A549 (cell line): ENCODE measurements around the gene DPP10. TPM values are rescaled to one million over a fixed set of nuclear protein-coding genes. Genes with fewer than 3 reads are reported as not detected.

Source experiments
- ATAC-seq, 2 experiments: fragments of 200-7000 bp in 1 of 2; fragments of >200 bp in 1 of 2; cut with Nextera tagmentation in 1 of 2; cut with Tn5 transposase in 1 of 2; 3 replicates each; pipeline versions ENCODE4 v1.8.0 to v1.9.1; 2018 to 2020; ENCODE audit warnings: mild to moderate bottlenecking in 1 of 2, moderate library complexity in 1 of 2
- CTCF ChIA-PET: fragments of 300-600 bp; sonication (Branson Sonifier 250); formaldehyde crosslinking; extraction: SDS; loops from one replicate; lab custom pipeline; 2021; ENCODE audit warnings: antibody characterized with exemption, inconsistent platforms; lab: Yijun Ruan, JAX
- POLR2A ChIA-PET: fragments of 350-600 bp; formaldehyde crosslinking; extraction: SDS; loops from one replicate; lab custom pipeline; 2021; ENCODE audit warnings: antibody characterized with exemption, inconsistent platforms; lab: Yijun Ruan, JAX
- DNase-seq, 2 experiments: peaks; one replicate each; pipeline versions ENCODE4 v3.0.0 to v3.0.0-alpha.2; 2011 to 2016; ENCODE audit warnings: low read depth in 1 of 2, low spot score in 1 of 2
- FAIRE-seq: peaks from 2 replicates; lab custom pipeline; 2011; peaks lifted over from hg19 to GRCh38; lab: Jason Lieb, UNC
- H3K27ac ChIP-seq, 2 experiments: fragments of >200 bp; sonication (Bioruptor Twin); formaldehyde crosslinking; 3 replicates each; pipeline ENCODE4 v1.5.1; 2016 to 2017
- H3K4me1 ChIP-seq: fragments of >200 bp; sonication (Bioruptor Twin); formaldehyde crosslinking; 3 replicates; pipeline ENCODE4 v1.6.1; 2016
- H3K4me2 ChIP-seq: fragments of >200 bp; sonication (Bioruptor Twin); formaldehyde crosslinking; 3 replicates; pipeline ENCODE4 v1.6.1; 2016
- H3K4me3 ChIP-seq: fragments of >200 bp; sonication (Bioruptor Twin); formaldehyde crosslinking; 3 replicates; pipeline ENCODE4 v1.5.1; 2016
- H3K9me3 ChIP-seq: fragments of >200 bp; sonication (Bioruptor Twin); formaldehyde crosslinking; 3 replicates; pipeline ENCODE4 v1.6.1; 2016
- ATOH8 ChIP-seq: fragments of 250-450 bp; sonication (Bioruptor Pico); IDR thresholded peaks from 2 replicates; pipeline ENCODE4 v1.5.0; 2020; ENCODE audit warnings: low read depth, mild to moderate bottlenecking, moderate library complexity
- BCL3 ChIP-seq: fragments of >200 bp; sonication (Bioruptor Twin); formaldehyde crosslinking; IDR thresholded peaks from 3 replicates; pipeline ENCODE4 v1.6.1; 2016
- BHLHE40 ChIP-seq: IDR thresholded peaks from 2 replicates; pipeline ENCODE4 v1.6.1; 2012; ENCODE audit warnings: low read depth, low read length, inconsistent platforms
- CBX2 ChIP-seq: fragments of 200-600 bp; sonication (generic); IDR thresholded peaks from 2 replicates; pipeline ENCODE4 v1.6.1; 2016; ENCODE audit warnings: low read depth, mild to moderate bottlenecking, borderline replicate concordance
- CBX8 ChIP-seq: fragments of 200-600 bp; sonication (generic); IDR thresholded peaks from 2 replicates; pipeline ENCODE4 v1.6.1; 2016
- CHD4 ChIP-seq: fragments of 200-600 bp; sonication (generic); IDR thresholded peaks from 2 replicates; pipeline ENCODE4 v1.6.1; 2016; ENCODE audit warnings: antibody characterized with exemption, mild to moderate bottlenecking, borderline replicate concordance
- CTCF ChIP-seq: fragments of >200 bp; sonication (Bioruptor Twin); formaldehyde crosslinking; IDR thresholded peaks from 3 replicates; pipeline ENCODE4 v1.5.1; 2016
- EHMT2 ChIP-seq: fragments of 200-600 bp; sonication (generic); IDR thresholded peaks from 2 replicates; pipeline ENCODE4 v1.6.1; 2016; ENCODE audit warnings: antibody characterized with exemption, low read depth, mild to moderate bottlenecking, moderate library complexity
- ESRRA ChIP-seq: fragments of 150-350 bp; IDR thresholded peaks from 2 replicates; pipeline ENCODE4 v1.6.1; 2014; ENCODE audit warnings: mild to moderate bottlenecking, low read length, borderline replicate concordance
- GATA3 ChIP-seq: IDR thresholded peaks from 2 replicates; pipeline ENCODE4 v1.6.1; 2012; ENCODE audit warnings: borderline replicate concordance
- HDAC2 ChIP-seq: fragments of 200-600 bp; sonication (generic); IDR thresholded peaks from 2 replicates; pipeline ENCODE4 v1.6.1; 2016
- KDM5A ChIP-seq: fragments of 200-600 bp; sonication (generic); IDR thresholded peaks from 2 replicates; pipeline ENCODE4 v1.6.1; 2016; ENCODE audit warnings: antibody characterized with exemption, mild to moderate bottlenecking
- MAFK ChIP-seq: fragments of 450-650 bp; IDR thresholded peaks from 2 replicates; pipeline ENCODE4 v1.6.1; 2014; ENCODE audit not compliant: partially characterized antibody
- MAX ChIP-seq: IDR thresholded peaks from 2 replicates; pipeline ENCODE4 v1.6.1; 2012
- NFE2L2 ChIP-seq: fragments of 150-350 bp; conservative IDR thresholded peaks from 2 replicates; pipeline ENCODE4 v1.6.1; 2014; ENCODE audit warnings: low read length
- PBX3 ChIP-seq: IDR thresholded peaks from 2 replicates; pipeline ENCODE4 v1.6.1; 2012
- PHF8 ChIP-seq: fragments of 200-600 bp; sonication (generic); IDR thresholded peaks from 2 replicates; pipeline ENCODE4 v1.6.1; 2016; ENCODE audit warnings: low read depth, mild to moderate bottlenecking, antibody characterized with exemption, moderate library complexity, borderline replicate concordance
- RAD21 ChIP-seq, 2 experiments: fragments of >200 bp in 1 of 2; sonication (Bioruptor Twin) in 1 of 2; formaldehyde crosslinking in 1 of 2; IDR thresholded peaks in 1 of 2; conservative IDR thresholded peaks in 1 of 2; 2 replicates in 1 of 2; 3 replicates in 1 of 2; pipeline ENCODE4 v1.6.1; 2012 to 2018; ENCODE audit warnings: inconsistent platforms in 1 of 2
- RARB ChIP-seq: fragments of 250-450 bp; sonication (Bioruptor Pico); IDR thresholded peaks from 2 replicates; pipeline ENCODE4 v1.8.0; 2021; ENCODE audit warnings: mild to moderate bottlenecking, moderate library complexity
- RCOR1 ChIP-seq: fragments of 150-350 bp; IDR thresholded peaks from 2 replicates; pipeline ENCODE4 v1.6.1; 2014; ENCODE audit warnings: antibody characterized with exemption, low read length, low read depth
- RNF2 ChIP-seq: fragments of 200-600 bp; sonication (generic); IDR thresholded peaks from 2 replicates; pipeline ENCODE4 v1.6.1; 2016; ENCODE audit warnings: low read depth, mild to moderate bottlenecking, antibody characterized with exemption, moderate library complexity, borderline replicate concordance
- USF2 ChIP-seq: fragments of 450-650 bp; IDR thresholded peaks from 2 replicates; pipeline ENCODE4 v1.6.1; 2014; ENCODE audit warnings: antibody characterized with exemption
- ZC3H11A ChIP-seq: fragments of 450-650 bp; IDR thresholded peaks from 2 replicates; pipeline ENCODE4 v1.6.1; 2014; ENCODE audit warnings: antibody characterized with exemption, mild to moderate bottlenecking
- ZSCAN20 ChIP-seq: fragments of 250-450 bp; sonication (Bioruptor Pico); IDR thresholded peaks from 2 replicates; pipeline ENCODE4 v1.8.0; 2022; ENCODE audit warnings: mild to moderate bottlenecking, moderate library complexity
- WGBS: methylation state at CpG from one replicate; pipeline ENCODE4 v1.1.6; 2017; ENCODE audit errors: missing lambda C conversion rate; 5-methylcytosine and 5-hydroxymethylcytosine counted together
- polyA plus RNA-seq, 4 experiments: library from polyadenylated mRNA; depleted of rRNA in 3 of 4; stranded (reverse); fragments of >200 nt; fragmentation: RNase III in 1 of 4; extraction: RNeasy Plus Mini Kit Qiagen cat#74134 plus additional on column Dnase treatment in 1 of 4; gene quantifications; 2 replicates in 3 of 4; 3 replicates in 1 of 4; pipeline ENCODE4 v1.2.3, GENCODE V29; 2011 to 2017

Gene DPP10
- polyA plus RNA-seq, 2 of the 4 experiments (the other 2 are of a cell fraction), result not detected

- no peak overlapping the region for H3K27ac ChIP-seq
- ChIA-PET POLR2A (no interaction called here), CTCF (no interaction called here)
- no peak for DNase-seq
- FAIRE-seq, result no peak
- no peak overlapping the region for H3K4me3 ChIP-seq
- no peak for TF ChIP-seq NFE2L2
- TF ChIP-seq MAX, result no peak
- no peak for TF ChIP-seq ATOH8 (CRISPR knock-in tag)
- TF ChIP-seq PBX3, result no peak
- no peak for TF ChIP-seq BHLHE40
- TF ChIP-seq HDAC2, result no peak
- TF ChIP-seq ZC3H11A, result no peak
- TF ChIP-seq KDM5A, result no peak
- TF ChIP-seq CBX8, result no peak
- H3K9me3 ChIP-seq, result no peaks in the 10 kb centered on the region; the same call in 2 of the 3 replicates
- WGBS, result 10% methylated on average over 1 of the region's 1 CpG
- H3K4me2 ChIP-seq, result no peak overlapping the region
- no peak for ATAC-seq
- H3K4me1 ChIP-seq, result no peaks in the 10 kb centered on the region
Observed at GRCh38 chr2:115443539-115444185, 1001.2 kb downstream of the DPP10 start.

GRCh38 chr2:115460008-115460407, 1017.6 kb downstream of the DPP10 start:
- POLR2A ChIA-PET, result no interaction called here
- Histone ChIP-seq H3K9me3 (peaks cover 3% of the 10 kb centered on the region; the same call in 1 of the 3 replicates), H3K4me3 (no peak overlapping the region), H3K27ac (no peak overlapping the region), H3K4me2 (no peak overlapping the region), H3K4me1 (no peaks in the 10 kb centered on the region)
- 2% methylated on average over 2 of the region's 2 CpGs for whole genome bisulfite sequencing
- no peak for DNase-seq
- TF ChIP-seq ZSCAN20, result no peak
- no peak for TF ChIP-seq PHF8
- TF ChIP-seq GATA3, result no peak
- TF ChIP-seq ZC3H11A, result no peak
- TF ChIP-seq RAD21 (conservative IDR thresholded peaks at IDR 0.05 in 1 of 2, IDR thresholded peaks at IDR 0.05 in 1 of 2), result no peak
- TF ChIP-seq BHLHE40, result no peak
- TF ChIP-seq CHD4, result no peak
- TF ChIP-seq RCOR1, result no peak
- TF ChIP-seq ESRRA, result no peak
- TF ChIP-seq CTCF, result no peak
- no peak for TF ChIP-seq RARB
- no peak for TF ChIP-seq MAFK
- no peak for TF ChIP-seq USF2
- TF ChIP-seq BCL3, result no peak
- no peak for TF ChIP-seq EHMT2
- TF ChIP-seq CBX2, result no peak
- no peak for TF ChIP-seq RNF2
- no peak for FAIRE-seq
- ATAC-seq, result no peak
- CTCF ChIA-PET, result no interaction called here
